RWPE2 (cell line): Measurements from ENCODE around the gene OR2J2.
"Not testable (repeated sequence)": the region's sequence is repeated elsewhere in the genome, so short reads cannot be mapped to it uniquely, and the experiment has no call there.

ENCODE experiments used
- ATAC-seq: fragments of 200-7000 bp; cut with Tn5 transposase; 3 replicates; pipeline ENCODE4 v1.9.1; 2021; ENCODE audit warnings: low read depth
- DNase-seq: peaks from one replicate; pipeline ENCODE4 v3.0.0-alpha.2; 2020; ENCODE audit warnings: low spot score
- H3K27ac ChIP-seq: fragments of 450-650 bp; 2 replicates; pipeline ENCODE4 v1.5.1; 2017; ENCODE audit warnings: mild to moderate bottlenecking; ENCODE audit not compliant: poor library complexity, severe bottlenecking
- H3K27me3 ChIP-seq: fragments of 250-450 bp; sonication (Bioruptor Pico); 2 replicates; pipeline ENCODE4 v1.5.1; 2021; ENCODE audit warnings: mild to moderate bottlenecking, moderate library complexity; ENCODE audit not compliant: insufficient read depth, poor library complexity, severe bottlenecking
- H3K36me3 ChIP-seq: fragments of 250-450 bp; sonication (Bioruptor Pico); 2 replicates; pipeline ENCODE4 v1.5.1; 2020; ENCODE audit warnings: low read depth, mild to moderate bottlenecking, moderate library complexity
- H3K4me1 ChIP-seq: fragments of 250-450 bp; sonication (Bioruptor Pico); 2 replicates; pipeline ENCODE4 v1.5.1; 2021; ENCODE audit warnings: mild to moderate bottlenecking, moderate library complexity; ENCODE audit not compliant: insufficient read depth, poor library complexity, severe bottlenecking
- H3K4me3 ChIP-seq: fragments of 250-450 bp; sonication (Bioruptor Pico); 2 replicates; pipeline ENCODE4 v1.5.1; 2021; ENCODE audit warnings: mild to moderate bottlenecking, moderate library complexity; ENCODE audit not compliant: severe bottlenecking
- H3K9me3 ChIP-seq: fragments of 250-450 bp; sonication (Bioruptor Pico); 2 replicates; pipeline ENCODE4 v1.5.1; 2021; ENCODE audit warnings: mild to moderate bottlenecking, moderate library complexity; ENCODE audit not compliant: severe bottlenecking
- CTCF ChIP-seq: fragments of 450-650 bp; IDR thresholded peaks from one replicate; pipeline ENCODE4 v1.5.1; 2017; ENCODE audit warnings: mild to moderate bottlenecking, moderate library complexity; ENCODE audit not compliant: poor library complexity, severe bottlenecking

OR2J2 gene

DNA sequence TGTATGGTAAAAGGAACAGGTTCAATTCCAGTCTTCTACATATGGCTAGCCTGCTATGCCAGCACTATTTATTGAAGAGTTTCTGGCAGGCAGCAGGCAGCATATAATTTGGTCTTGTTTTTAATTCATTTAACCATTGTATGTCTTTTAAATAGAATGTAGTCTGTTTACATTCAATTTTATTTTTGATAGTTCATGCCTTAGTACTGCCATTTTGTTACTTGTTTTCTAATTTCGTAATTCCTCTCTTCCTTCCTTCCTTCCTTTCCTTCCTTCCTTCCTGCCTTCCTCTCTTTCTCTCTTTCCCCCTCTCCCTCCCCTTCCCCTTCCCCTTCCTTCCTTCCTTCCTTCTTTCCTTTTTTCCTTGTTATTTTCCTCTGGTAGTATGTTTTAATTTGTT is 17.6 kb upstream of the OR2J2 start:
- ATAC-seq (no peak), DNase-seq (no peak)
- H3K36me3 ChIP-seq, result no peaks in the 10 kb centered on the region
- no peaks in the 10 kb centered on the region for H3K4me1 ChIP-seq
- no peaks in the 10 kb centered on the region for H3K9me3 ChIP-seq
- no peak for TF ChIP-seq CTCF
- peaks cover 6% of the 10 kb centered on the region for H3K27me3 ChIP-seq
- H3K27ac ChIP-seq, result no peak overlapping the region
- H3K4me3 ChIP-seq, result no peak overlapping the region

- not testable (repeated sequence) for H3K4me1 ChIP-seq, H3K4me3 ChIP-seq, ATAC-seq, DNase-seq, H3K9me3 ChIP-seq, H3K27ac ChIP-seq, H3K27me3 ChIP-seq, H3K36me3 ChIP-seq
These were observed 15.5 kb upstream of the OR2J2 start for GRCh38 chr6:29155182-29155581.

DNA sequence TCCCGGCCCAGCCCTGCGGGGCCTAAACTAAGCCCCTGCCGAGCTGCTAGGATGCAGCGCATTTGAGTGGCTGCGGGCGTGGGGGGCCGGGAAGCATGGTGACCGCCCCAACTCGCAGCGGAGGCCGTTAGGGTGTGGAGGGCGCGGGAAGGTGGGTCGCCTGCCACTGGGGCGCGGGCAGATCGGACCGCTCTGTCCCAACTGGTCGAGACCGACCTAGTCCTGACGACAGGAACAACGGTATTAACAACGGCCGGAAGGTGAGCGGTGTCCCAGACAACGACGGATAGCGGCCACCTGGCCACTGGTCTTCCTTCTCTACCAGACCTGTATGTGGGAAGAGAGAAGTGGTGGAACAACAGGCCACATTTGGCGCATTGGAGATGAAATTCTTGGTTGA is 10.8 kb upstream of the OR2J2 start:
- not testable (repeated sequence) for H3K9me3 ChIP-seq, H3K4me3 ChIP-seq, H3K4me1 ChIP-seq, DNase-seq, H3K27me3 ChIP-seq, H3K27ac ChIP-seq, ATAC-seq, H3K36me3 ChIP-seq

- not testable (repeated sequence) for ATAC-seq, H3K27ac ChIP-seq, H3K4me1 ChIP-seq, H3K4me3 ChIP-seq, H3K9me3 ChIP-seq, H3K36me3 ChIP-seq, DNase-seq, H3K27me3 ChIP-seq
These were observed 5.1 kb upstream of the OR2J2 start for GRCh38 chr6:29165571-29165970.

DNA sequence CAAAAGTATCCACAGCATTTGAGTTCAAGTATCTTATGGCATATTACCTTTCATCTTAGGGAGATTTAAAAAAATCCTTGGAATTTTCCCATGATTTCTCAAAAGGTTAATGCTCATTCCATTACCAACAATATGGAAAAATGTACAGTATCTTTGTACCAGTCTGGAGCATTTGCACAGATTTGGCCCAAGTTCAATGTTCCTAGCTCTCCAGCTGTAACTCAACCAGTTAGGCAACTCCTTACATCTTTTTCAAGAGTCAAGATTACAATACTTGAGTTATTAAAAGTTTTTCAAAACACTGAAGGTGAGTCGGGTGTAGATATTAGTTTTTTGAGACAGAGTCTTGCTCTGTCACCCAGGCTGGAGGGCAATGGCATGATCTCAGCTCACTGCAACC is 1.0 kb downstream of the OR2J2 start:
- TF ChIP-seq CTCF, result no peak
- Histone ChIP-seq H3K27me3 (peaks cover 6% of the 10 kb centered on the region), H3K4me3 (no peak overlapping the region), H3K36me3 (no peaks in the 10 kb centered on the region), H3K4me1 (no peaks in the 10 kb centered on the region), H3K27ac (no peak overlapping the region), H3K9me3 (no peaks in the 10 kb centered on the region)
- DNase-seq, result no peak
- ATAC-seq, result no peak

DNA sequence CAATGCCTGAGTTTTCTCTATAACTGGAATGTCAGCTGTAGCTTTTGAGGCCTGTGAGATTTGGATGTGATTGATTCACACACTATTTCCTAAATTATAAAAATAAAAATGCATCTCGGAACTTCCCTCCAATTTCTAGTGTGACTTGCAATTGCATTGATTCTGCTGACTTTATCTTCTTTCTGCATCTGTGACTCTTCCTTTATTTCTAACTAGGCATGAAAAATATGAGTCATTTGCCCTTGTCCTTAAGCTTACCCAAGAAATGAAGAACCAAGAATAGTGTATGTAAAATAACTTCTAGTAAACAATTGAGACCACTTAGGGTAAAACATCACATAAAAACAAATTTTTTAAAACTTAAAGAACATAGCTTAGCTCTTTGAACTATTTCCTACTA is 12.9 kb downstream of the OR2J2 start:
- DNase-seq, result no peak
- ATAC-seq, result no peak
- TF ChIP-seq CTCF, result no peak
- Histone ChIP-seq H3K27ac (no peak overlapping the region), H3K36me3 (no peaks in the 10 kb centered on the region), H3K27me3 (no peaks in the 10 kb centered on the region), H3K4me3 (no peak overlapping the region), H3K9me3 (no peaks in the 10 kb centered on the region), H3K4me1 (no peaks in the 10 kb centered on the region)

DNA sequence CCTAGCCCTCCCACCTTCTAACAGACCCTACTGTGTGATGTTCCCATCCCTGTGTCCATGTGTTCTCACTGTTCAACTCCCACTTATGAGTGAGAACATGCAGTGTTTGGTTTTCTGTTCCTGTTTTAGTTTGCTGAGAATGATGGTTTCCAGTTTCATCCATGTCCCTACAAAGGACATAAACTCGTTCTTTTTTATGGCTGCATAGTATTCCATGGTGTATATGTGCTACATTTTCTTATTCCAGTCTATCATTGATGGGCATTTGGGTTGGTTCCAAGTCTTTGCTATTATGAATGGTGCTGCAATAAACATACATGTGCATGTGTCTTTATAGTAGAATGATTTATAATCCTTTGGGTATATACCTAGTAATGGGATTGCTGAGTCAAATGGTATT is 18.0 kb downstream of the OR2J2 start:
- not testable (repeated sequence) for ATAC-seq

More for the DNA sequence above, 18.0 kb downstream of the OR2J2 start:
- not testable (repeated sequence) for H3K4me1 ChIP-seq, H3K27me3 ChIP-seq, H3K4me3 ChIP-seq, H3K9me3 ChIP-seq, DNase-seq, H3K36me3 ChIP-seq, H3K27ac ChIP-seq
